T-helper 1 cell treated with Interleukin-12 subunit alpha and Interleukin-12 subunit beta and Interleukin-4 antibody, amounts not matched to agents 30 μg/mL and 1 μg/mL, for 36 hours (primary cell): ENCODE measurements around the gene CAPN3.

Experiments
- H3K27ac Mint-ChIP-seq: one replicate; pipeline ENCODE4 v1.8.0; 2021; ENCODE audit warnings: mild to moderate bottlenecking, mixed read lengths
- H3K27me3 Mint-ChIP-seq: one replicate; pipeline ENCODE4 v1.8.0; 2021; ENCODE audit warnings: low read depth, mixed read lengths
- H3K36me3 Mint-ChIP-seq: one replicate; pipeline ENCODE4 v1.8.0; 2021; ENCODE audit warnings: low read depth, mixed read lengths
- H3K4me1 Mint-ChIP-seq: one replicate; pipeline ENCODE4 v1.8.0; 2021; ENCODE audit warnings: low read depth, mixed read lengths
- H3K4me3 Mint-ChIP-seq: one replicate; pipeline ENCODE4 v1.8.0; 2021; ENCODE audit warnings: mild to moderate bottlenecking, moderate library complexity, mixed read lengths
- H3K9me3 Mint-ChIP-seq: one replicate; pipeline ENCODE4 v1.8.0; 2021; ENCODE audit warnings: mixed read lengths

Gene CAPN3

GRCh38 chr15:42395838-42396237 is 36.5 kb downstream of the CAPN3 start:
- Mint-ChIP-seq H3K9me3 (no peaks in the 10 kb centered on the region), H3K36me3 (peaks cover 2% of the 10 kb centered on the region), H3K4me3 (no peak overlapping the region), H3K27ac (no peak overlapping the region), H3K27me3 (no peaks in the 10 kb centered on the region), H3K4me1 (no peaks in the 10 kb centered on the region)

GRCh38 chr15:42401544-42402454 is 42.5 kb downstream of the CAPN3 start:
- H3K27me3 Mint-ChIP-seq: no peaks in the 10 kb centered on the region
- peaks cover 8% of the 10 kb centered on the region for H3K4me1 Mint-ChIP-seq
- H3K27ac Mint-ChIP-seq: no peak overlapping the region
- no peak overlapping the region for H3K4me3 Mint-ChIP-seq
- peaks cover 2% of the 10 kb centered on the region for H3K36me3 Mint-ChIP-seq
- no peaks in the 10 kb centered on the region for H3K9me3 Mint-ChIP-seq

- H3K27ac Mint-ChIP-seq: no peak overlapping the region
- no peaks in the 10 kb centered on the region for H3K27me3 Mint-ChIP-seq
- peaks cover 2% of the 10 kb centered on the region for H3K36me3 Mint-ChIP-seq
- H3K4me3 Mint-ChIP-seq: no peak overlapping the region
- peaks cover 8% of the 10 kb centered on the region for H3K4me1 Mint-ChIP-seq
- H3K9me3 Mint-ChIP-seq: no peaks in the 10 kb centered on the region
Observed at GRCh38 chr15:42402455-42403205, 43.3 kb downstream of the CAPN3 start.

- H3K27ac Mint-ChIP-seq: no peak overlapping the region
- H3K9me3 Mint-ChIP-seq: no peaks in the 10 kb centered on the region
- H3K4me1 Mint-ChIP-seq: peaks cover 8% of the 10 kb centered on the region
- H3K36me3 Mint-ChIP-seq: peaks cover 2% of the 10 kb centered on the region
- H3K27me3 Mint-ChIP-seq: no peaks in the 10 kb centered on the region
- no peak overlapping the region for H3K4me3 Mint-ChIP-seq
Observed at GRCh38 chr15:42403389-42403788, 44.1 kb downstream of the CAPN3 start.

GRCh38 chr15:42404461-42405235 is 45.3 kb downstream of the CAPN3 start:
- no peak overlapping the region for H3K4me3 Mint-ChIP-seq
- H3K27ac Mint-ChIP-seq: no peak overlapping the region
- H3K36me3 Mint-ChIP-seq: peaks cover 2% of the 10 kb centered on the region
- H3K4me1 Mint-ChIP-seq: peaks cover 8% of the 10 kb centered on the region
- no peaks in the 10 kb centered on the region for H3K27me3 Mint-ChIP-seq
- H3K9me3 Mint-ChIP-seq: no peaks in the 10 kb centered on the region

- H3K4me3 Mint-ChIP-seq: no peak overlapping the region
- no peaks in the 10 kb centered on the region for H3K9me3 Mint-ChIP-seq
- peaks cover under 1% of the 10 kb centered on the region for H3K36me3 Mint-ChIP-seq
- no peaks in the 10 kb centered on the region for H3K27me3 Mint-ChIP-seq
- peaks cover 8% of the 10 kb centered on the region for H3K4me1 Mint-ChIP-seq
- H3K27ac Mint-ChIP-seq: no peak overlapping the region
Observed at GRCh38 chr15:42405863-42406482, 46.7 kb downstream of the CAPN3 start.

GRCh38 chr15:42408178-42408577 is 48.9 kb downstream of the CAPN3 start:
- Mint-ChIP-seq H3K4me3 (no peak overlapping the region), H3K36me3 (peaks cover 12% of the 10 kb centered on the region)

GRCh38 chr15:42409011-42409410 is 49.7 kb downstream of the CAPN3 start:
- H3K4me3 Mint-ChIP-seq: no peak overlapping the region
- H3K9me3 Mint-ChIP-seq: no peaks in the 10 kb centered on the region
- no peaks in the 10 kb centered on the region for H3K27me3 Mint-ChIP-seq
- H3K27ac Mint-ChIP-seq: no peak overlapping the region
- H3K36me3 Mint-ChIP-seq: peaks cover 14% of the 10 kb centered on the region
- no peaks in the 10 kb centered on the region for H3K4me1 Mint-ChIP-seq

More at GRCh38 chr15:42408178-42408577, 48.9 kb downstream of the CAPN3 start:
- H3K4me1 Mint-ChIP-seq: no peaks in the 10 kb centered on the region
- H3K27ac Mint-ChIP-seq: no peak overlapping the region
- H3K27me3 Mint-ChIP-seq: no peaks in the 10 kb centered on the region
- no peaks in the 10 kb centered on the region for H3K9me3 Mint-ChIP-seq

- H3K27me3 Mint-ChIP-seq: no peaks in the 10 kb centered on the region
- no peak overlapping the region for H3K4me3 Mint-ChIP-seq
- H3K36me3 Mint-ChIP-seq: peaks cover 22% of the 10 kb centered on the region
- H3K4me1 Mint-ChIP-seq: no peaks in the 10 kb centered on the region
- H3K9me3 Mint-ChIP-seq: no peaks in the 10 kb centered on the region
- no peak overlapping the region for H3K27ac Mint-ChIP-seq
Observed at GRCh38 chr15:42411884-42412283, 52.6 kb downstream of the CAPN3 start.

- Mint-ChIP-seq H3K4me1 (no peaks in the 10 kb centered on the region), H3K4me3 (no peak overlapping the region), H3K36me3 (peaks cover 32% of the 10 kb centered on the region), H3K9me3 (no peaks in the 10 kb centered on the region), H3K27ac (no peak overlapping the region), H3K27me3 (no peaks in the 10 kb centered on the region)
Observed at GRCh38 chr15:42413920-42414319, 54.6 kb downstream of the CAPN3 start.

GRCh38 chr15:42419369-42419768 is 60.1 kb downstream of the CAPN3 start:
- H3K4me1 Mint-ChIP-seq: no peaks in the 10 kb centered on the region
- peaks cover 39% of the 10 kb centered on the region for H3K36me3 Mint-ChIP-seq
- H3K27ac Mint-ChIP-seq: no peak overlapping the region
- H3K9me3 Mint-ChIP-seq: no peaks in the 10 kb centered on the region
- H3K27me3 Mint-ChIP-seq: no peaks in the 10 kb centered on the region
- no peak overlapping the region for H3K4me3 Mint-ChIP-seq

GRCh38 chr15:42421376-42421775 is 62.1 kb downstream of the CAPN3 start:
- H3K36me3 Mint-ChIP-seq: peaks cover 40% of the 10 kb centered on the region

GRCh38 chr15:42427429-42428223 is 68.3 kb downstream of the CAPN3 start:
- Mint-ChIP-seq H3K9me3 (no peaks in the 10 kb centered on the region), H3K4me1 (no peaks in the 10 kb centered on the region), H3K27ac (no peak overlapping the region), H3K4me3 (no peak overlapping the region), H3K27me3 (no peaks in the 10 kb centered on the region), H3K36me3 (peaks cover 30% of the 10 kb centered on the region)

More at GRCh38 chr15:42421376-42421775, 62.1 kb downstream of the CAPN3 start:
- H3K4me1 Mint-ChIP-seq: no peaks in the 10 kb centered on the region
- no peak overlapping the region for H3K27ac Mint-ChIP-seq
- H3K4me3 Mint-ChIP-seq: no peak overlapping the region
- no peaks in the 10 kb centered on the region for H3K9me3 Mint-ChIP-seq
- H3K27me3 Mint-ChIP-seq: no peaks in the 10 kb centered on the region
